Stimulated activated CD4-positive, alpha-beta T cell treated with anti-CD3 and anti-CD28 coated beads, Interleukin-1b, Interleukin-23, amount 100 ng/mL, for 1 hour (primary cell): Measurements from ENCODE around the gene STXBP3.
"Not testable (repeated sequence)": the region's sequence is repeated elsewhere in the genome, so short reads cannot be mapped to it uniquely, and the experiment has no call there.

Source experiments
- DNase-seq, 2 donors: peaks; one replicate each; pipeline ENCODE4 v3.0.0-alpha.2; 2020; ENCODE audit warnings: low read depth in 2 of 2

Gene STXBP3, protein sequence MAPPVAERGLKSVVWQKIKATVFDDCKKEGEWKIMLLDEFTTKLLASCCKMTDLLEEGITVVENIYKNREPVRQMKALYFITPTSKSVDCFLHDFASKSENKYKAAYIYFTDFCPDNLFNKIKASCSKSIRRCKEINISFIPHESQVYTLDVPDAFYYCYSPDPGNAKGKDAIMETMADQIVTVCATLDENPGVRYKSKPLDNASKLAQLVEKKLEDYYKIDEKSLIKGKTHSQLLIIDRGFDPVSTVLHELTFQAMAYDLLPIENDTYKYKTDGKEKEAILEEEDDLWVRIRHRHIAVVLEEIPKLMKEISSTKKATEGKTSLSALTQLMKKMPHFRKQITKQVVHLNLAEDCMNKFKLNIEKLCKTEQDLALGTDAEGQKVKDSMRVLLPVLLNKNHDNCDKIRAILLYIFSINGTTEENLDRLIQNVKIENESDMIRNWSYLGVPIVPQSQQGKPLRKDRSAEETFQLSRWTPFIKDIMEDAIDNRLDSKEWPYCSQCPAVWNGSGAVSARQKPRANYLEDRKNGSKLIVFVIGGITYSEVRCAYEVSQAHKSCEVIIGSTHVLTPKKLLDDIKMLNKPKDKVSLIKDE

DNA sequence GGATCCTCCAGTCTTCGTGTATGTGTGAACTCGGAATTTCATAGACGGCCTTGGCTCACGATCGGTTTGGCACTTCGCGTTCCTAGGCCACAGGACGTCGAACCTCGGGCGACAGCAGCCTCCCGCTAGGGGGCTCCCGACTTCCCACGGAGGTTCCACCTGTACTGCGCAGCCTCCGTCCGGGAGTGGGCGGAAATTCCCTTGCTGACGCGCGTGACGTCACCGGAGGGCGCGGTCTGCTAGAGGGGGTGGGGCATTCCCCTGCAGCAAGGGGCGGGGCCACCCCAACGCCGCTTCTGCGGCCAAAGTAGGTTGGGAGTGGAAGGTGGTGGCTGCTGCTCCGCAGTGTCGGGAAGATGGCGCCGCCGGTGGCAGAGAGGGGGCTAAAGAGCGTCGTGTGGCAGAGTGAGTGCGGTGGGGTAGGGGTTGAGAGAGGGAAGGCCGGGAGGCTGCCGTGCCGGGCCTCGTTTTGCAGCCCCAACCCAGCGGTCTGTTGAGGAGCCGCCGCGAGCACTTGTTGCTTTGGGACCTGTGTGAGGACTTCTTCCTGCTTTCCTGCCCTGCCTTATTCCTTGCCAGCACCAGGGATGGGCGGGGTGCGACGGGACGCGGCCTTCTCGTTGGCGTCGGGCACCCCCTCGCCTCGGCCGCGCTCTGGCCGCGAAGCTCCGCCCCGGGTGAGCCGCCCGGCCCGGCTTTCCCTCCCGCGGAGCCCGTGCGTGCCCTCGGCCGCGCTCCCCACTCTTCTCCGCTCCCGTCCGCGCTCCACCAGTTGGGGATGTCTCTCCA, at the start of gene STXBP3:
Gene STXBP3 (plus strand): TSS at position 293 of the 789 bp plus-strand sequence. CDS start 64 bp downstream, at position 357.
- peak; percentile 100 for DNase-seq

DNA sequence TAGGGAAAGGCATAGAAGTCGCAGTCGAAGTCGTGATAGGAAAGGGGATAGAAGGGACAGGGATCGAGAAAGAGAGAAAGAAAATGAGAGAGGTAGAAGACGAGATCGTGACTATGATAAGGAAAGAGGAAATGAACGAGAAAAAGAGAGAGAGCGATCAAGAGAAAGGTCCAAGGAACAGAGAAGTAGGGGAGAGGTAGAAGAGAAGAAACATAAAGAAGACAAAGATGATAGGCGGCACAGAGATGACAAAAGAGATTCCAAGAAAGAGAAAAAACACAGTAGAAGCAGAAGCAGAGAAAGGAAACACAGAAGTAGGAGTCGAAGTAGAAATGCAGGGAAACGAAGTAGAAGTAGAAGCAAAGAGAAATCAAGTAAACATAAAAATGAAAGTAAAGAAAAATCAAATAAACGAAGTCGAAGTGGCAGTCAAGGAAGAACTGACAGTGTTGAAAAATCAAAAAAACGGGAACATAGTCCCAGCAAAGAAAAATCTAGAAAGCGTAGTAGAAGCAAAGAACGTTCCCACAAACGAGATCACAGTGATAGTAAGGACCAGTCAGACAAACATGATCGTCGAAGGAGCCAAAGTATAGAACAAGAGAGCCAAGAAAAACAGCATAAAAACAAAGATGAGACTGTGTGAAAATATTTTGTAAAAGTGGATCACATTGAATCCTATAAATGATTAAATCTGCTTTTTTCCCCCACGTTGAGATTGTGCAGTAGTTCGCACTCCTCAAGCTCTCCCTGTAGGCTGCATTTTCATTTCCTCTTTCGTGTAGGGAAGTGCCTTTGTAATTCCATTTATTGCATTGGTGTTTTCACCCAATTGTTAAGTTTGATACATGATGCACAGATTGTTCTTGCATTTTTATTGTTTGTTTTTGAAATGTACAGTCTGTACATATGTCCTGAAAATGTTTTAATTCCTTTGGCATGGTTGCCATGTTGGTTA, 46.8 kb upstream of the STXBP3 start:
- no peak for DNase-seq

DNA sequence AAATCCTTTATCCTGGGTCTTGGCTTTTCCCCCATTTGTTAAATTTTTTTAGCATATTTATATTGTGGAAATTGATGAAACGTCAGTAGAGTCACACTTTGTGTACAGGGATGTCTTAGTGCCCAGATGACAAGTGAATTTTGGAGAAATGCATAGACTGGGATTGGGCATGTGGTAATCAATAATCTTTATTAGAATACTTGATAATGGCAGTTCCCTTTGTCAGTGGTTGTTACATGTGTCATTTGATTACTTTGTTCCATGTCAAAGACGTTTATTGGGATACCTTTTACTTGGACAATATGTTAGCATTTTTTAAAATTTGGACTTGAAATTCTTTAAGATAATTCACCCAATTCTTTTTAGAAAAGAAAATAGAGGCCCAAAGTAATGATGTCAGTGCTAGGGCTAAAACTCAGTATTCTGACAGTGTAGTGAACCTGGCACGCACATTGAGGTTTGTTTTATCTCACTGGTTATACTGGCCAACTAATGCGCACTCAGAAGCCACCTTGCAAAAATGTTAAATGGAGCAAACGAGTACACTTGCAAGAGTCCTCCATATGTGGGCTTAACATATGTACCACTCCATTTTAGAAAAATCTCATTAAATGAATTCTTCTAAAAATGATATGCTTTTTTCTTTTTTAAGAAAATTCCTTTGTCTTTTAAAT, 45.2 kb upstream of the STXBP3 start:
- no peak for DNase-seq

DNA sequence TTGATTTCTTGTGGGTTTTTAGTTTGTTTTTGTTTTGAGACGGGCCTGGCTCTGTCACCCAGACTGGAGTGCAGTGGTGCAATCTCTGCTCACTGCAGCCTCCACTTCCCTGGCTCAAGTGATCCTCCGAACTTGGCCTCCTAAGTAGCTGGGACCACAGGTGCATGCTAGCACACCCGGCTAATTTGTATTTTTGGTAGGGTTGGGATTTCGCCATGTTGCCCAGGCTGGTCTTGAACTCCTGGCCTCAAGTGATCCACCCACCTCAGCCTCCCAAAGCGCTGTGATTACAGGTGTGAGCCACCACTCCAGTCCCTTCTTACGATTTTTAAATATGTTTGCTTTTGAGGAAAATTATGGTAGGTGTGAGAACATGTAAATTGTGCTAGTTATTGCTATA, 44.4 kb upstream of the STXBP3 start:
- not testable (repeated sequence) for DNase-seq

DNA sequence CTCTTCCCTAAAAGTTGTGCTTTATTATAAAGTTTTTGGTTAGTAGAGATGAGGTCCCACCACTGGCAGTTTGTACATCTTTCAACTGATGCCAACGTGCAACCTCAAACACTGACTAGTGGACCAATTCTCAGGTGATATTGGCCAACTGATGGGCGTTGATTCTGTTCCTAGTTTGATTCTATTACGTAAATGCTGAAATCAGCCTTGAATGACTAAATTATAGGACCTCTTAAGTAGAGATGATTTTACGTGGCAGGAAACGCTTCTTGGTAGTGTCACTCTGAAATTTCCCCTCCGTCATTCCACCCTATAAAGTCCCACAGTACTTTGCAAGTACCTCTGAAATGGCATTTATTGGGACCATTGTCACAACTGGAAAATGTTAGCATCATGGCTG, 42.5 kb upstream of the STXBP3 start:
- DNase-seq = no peak

DNA sequence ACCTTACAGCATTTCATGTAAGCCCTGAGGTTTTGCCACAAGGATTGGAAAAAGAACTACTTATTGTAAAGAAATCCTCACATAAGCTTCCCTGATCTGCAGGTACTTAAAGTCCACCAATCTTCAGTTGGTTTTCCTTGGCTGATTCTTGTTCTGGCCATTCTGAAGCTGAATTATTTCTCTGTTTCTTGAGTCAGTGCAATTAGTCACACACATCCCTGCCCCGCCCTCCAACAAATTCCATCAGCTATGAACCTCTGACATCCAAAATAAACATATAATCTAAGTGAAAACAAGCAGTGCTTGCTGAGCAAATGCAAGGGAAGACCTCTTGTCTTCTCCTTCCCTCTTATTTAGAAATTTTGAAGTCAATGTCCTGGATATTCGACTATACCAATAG, 42.0 kb upstream of the STXBP3 start:
- DNase-seq = no peak

DNA sequence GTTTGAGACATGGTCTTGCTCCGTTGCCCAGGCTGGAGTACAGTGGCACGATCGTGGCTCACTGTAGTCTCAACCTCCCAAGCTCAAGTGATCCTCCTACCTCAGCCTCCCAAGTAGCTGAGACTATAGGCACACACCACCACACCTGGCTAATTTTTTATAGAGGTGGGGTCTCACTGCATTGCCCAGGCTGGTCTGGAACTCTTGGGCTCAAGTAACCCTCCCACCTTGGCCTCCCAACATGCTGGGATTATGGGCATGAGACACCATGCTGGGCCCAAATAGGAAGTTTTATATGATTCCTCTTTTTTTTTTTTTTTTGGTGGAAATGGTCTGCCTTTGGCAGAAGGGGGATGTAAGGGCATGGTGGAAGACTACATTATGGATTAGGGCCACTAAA, 39.8 kb upstream of the STXBP3 start:
- DNase-seq = no peak

DNA sequence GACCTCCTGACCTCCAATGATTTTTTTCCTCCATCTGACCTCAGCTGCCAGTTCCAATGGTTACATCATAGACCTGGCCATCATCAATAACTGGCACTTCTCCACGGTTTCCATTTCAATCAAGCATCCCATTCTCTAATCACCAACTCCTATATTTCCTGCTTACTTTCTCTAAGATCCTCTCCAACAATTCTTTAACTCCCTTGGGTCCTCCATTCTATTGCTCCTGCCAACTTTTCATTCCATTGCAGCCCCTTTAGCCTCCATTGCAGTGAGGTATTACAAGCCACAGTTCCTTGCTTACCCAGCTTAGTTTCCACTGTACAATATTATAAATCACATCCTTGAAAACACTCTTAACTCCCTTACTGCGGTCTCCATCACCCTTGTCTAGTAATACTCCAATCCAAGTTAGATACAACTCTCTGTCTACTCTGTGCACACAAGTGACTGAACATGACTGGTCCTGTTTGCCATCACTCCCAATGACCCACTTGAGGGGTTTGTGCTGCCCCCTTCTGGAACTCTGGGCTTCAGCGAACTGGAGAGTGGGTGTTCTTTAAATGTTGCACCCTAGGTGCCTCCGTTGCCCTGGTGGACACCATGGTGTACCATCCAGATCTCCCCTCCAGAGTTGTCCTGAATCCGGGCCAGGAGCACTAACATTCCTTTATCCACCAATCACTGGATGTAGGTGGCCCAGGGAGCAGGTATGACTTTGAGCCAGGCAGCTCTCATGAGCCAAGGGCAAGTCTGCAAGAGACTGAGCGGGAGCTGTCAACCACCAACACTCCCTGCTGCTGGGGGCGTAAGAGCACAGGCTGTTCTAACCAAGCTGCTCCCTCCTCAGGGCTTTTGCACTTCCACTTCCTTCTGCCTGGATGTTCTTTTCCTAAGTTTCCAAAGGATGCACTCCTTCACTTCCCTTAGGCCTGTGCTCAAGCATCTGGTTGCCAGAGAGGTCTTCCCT, 37.5 kb upstream of the STXBP3 start:
- DNase-seq = peak in 1 of 2 donors; percentile 19

DNA sequence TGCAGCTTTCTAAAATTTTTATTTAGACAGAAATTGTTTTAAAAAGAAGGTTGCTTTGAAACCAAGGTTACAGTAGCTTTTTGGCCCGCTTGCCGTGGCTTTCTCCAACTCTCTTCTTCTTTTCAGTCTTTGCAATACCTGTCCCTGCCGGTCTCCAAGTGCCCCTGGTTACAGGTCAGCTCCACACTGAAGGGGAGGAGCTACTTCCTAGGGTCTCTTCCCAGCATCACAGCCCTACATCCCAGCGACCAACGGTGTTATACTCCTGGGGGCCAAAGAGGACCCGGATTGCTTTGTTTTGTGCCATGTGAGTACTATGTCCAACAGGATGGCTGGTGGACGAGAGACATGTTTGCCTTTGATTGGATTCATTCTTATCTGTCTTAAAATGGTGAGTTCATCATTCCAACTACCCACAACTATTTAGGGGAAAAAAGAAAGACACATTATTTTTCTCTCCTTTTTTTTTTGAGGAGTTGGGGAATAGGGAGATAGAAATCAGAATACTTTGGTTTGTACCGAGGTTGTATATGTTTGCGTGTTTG, 33.8 kb upstream of the STXBP3 start, which contains the start of gene FNDC7:
Gene FNDC7 (plus strand): TSS at position 303 of the 545 bp plus-strand sequence. CDS start 26 bp downstream, at position 329.
- no peak for DNase-seq

DNA sequence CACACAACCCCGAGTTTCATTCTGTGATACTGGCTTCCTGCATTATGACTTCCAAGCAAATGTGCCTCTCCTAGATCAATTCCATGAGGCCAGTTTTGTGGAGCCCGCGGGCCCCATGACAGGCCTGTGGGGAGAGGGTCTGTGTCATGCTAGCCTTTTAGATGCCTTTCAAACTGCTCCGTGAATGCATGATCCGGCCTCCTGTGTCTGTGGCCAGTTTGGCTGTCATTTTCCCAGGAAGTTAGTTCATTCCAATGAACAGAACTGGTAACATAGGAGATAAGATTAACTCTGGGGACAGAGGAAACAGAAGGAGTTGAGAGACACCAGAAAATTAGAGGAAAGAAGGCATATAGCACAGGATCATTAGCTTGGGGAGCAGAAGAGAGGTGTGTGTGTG, 30.5 kb upstream of the STXBP3 start:
- DNase-seq = no peak

DNA sequence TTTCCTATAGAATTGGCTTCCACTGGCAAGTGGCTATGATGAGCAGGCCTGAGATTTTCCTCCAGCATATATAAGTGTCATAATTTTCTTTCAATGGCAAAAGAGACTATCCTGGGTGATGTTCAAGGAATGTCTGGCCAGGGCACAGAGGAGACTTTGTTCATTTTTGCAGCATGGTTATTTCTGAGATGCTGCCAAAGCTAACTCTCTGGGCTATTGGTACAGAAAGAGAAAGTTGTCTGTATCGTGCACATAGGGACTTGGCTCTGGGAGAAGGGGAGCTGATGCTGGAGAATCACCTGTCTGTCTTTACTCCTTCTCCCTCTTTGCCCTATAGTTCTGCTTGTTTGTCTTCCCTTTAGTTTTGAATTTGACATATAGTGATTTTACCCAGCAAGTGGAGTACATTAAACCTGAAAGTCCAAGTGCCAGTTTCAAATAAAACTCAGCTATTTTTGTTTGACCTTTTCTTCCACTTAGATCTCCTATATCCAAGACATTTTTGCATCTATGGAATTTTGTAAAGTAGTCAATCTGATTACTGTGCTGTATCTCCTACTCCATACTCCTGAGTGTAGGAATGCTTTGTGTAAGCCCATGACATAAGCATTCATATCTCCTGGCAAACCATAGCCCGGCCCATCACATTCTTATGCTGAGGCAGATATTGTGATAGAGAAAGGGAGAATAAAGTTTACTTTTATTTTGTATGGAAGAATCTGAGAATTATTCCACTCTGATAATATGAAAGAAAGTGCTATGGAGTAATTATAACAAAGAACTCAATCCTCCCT, 29.8 kb upstream of the STXBP3 start:
- DNase-seq = no peak

DNA sequence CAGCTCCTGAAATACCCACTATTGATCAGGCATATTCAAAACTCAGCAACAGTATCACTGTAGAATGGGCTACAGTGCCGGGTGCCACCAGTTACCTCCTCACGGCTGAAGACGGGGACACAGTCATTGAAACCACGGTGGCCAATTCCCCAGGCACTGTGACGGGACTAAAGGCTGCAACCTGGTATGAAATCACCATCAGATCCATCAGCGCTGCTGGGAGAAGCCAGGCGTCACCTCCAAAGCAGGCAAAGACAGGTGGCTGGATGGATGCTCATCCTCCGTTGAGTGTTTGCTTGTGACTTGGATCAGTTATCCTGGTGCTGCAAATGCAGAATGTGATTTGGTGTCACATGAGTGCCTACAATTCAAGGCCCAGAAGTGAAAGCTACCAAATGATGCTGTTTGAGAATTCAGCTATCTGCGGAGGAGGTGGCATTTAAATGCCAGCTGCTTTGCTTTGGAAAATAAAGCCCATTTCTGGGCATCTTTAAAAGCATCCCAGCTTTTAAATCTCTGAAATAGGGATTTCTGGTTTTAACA, 28.6 kb upstream of the STXBP3 start:
- no peak for DNase-seq

DNA sequence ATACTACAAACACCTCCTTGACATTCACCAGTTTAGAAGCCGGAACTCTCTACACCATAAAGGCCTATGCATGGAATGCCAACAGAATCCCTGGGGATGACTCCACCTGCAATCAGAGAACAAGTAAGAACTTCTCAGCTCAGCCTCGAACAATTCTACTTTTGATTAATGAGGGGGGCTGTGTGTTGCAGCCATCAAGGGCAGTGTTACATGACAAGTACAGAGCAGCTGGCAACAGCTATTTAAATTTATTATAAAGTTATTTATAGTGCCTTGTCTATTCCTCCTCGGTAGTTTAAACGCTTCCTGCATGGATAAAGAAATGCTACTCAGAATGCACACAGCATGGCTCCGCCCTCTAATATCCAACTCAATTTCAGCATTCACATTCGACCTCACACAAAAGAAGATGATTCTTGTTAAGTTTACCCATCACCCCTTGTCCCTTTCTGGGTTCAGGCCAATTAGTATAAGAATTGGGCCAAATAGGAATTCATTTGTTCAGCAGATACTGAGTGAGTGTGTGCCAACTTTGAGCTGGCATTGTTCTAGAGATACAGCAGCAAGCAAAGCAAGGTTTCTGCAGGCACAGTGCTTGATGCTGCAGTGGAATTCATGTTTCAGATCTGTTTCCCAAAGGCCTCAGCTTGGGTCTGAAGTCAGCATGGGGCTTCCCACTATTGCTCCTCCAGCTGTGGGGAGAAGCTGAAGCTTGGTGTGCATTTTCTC, 27.4 kb upstream of the STXBP3 start:
- DNase-seq = no peak

DNA sequence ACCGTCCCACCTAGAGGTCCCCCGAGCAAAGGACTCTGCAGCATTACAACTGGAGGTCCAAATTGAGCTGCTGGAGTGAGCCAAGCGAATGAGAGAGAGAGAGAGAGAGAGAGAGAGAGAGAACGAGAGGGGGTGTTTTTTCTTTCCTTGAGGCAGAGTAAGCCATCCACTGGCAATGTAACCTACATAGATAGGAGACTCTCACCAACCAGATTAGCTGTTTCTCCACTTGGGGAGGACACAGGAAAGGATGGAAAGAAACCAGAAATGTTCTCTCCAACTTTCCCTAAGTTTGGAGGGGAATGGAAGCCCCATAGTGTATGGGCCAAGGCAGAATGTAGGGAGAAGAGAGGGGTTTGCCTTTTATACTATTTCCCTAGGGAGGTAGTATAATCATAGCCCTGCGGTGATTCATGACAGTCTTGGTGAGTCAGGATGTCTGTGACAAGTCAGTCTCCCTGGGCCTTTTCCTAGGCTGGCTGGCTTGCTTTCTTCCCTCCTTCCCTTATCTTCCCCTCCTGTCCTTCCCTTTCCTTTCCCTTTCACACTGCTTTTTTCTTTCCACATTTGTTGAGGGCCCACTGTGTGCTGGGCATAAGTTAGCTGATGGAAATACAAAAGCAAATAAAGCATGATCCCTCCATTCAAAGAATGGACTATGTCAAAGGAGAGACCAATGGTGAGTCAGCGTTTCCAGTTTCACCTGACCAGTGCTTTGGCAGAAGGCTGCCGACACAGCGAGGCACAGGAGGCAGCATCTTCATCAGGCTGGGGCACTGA, 26.6 kb upstream of the STXBP3 start:
- DNase-seq = no peak

DNA sequence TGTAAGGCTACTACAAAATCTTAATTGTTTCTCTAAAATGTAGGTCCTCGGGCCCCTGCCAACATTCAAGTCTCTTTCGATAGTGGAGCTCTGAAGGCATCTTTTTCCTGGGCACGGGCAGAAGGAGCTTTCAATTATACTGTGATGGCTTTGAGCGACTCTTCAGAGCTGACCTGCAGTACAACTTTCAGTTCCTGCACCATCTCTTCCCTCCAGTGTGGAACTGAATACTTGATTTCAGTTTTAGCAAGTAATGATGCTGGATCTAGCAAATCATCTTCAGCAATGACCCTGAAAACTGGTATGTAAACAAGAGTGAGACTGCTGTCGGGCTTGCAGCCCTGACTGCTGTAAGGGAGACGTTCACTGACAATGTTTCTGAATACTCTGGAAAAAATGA, 24.2 kb upstream of the STXBP3 start:
- DNase-seq = no peak

DNA sequence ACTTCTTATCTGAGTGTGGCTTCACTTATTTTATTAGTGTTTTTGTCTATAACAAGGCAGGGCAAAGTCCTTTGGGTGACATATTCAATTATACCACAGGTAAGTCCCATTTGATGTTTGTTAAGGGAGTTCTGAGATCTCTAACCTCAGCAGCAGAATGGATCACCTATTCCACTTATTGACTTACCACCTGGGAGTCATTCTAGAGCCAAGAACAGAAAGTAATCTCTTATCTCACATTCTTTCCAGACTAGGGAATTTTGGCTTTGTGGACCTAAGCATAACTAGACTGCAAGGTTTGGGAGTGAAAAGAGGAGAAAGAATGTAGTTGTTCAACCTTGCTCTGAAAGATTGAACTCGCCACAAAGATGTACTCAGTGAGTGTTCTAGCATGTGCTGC, 20.6 kb upstream of the STXBP3 start:
- no peak for DNase-seq
